Subcutaneous preadipocyte (primary cell): Measurements from ENCODE around the gene TNXB. TPM values are rescaled to one million over a fixed set of nuclear protein-coding genes. Genes with fewer than 3 reads are reported as not detected.

Experiments used
- small RNA-seq: library from RNA; depleted of rRNA; stranded (forward); fragments of <200 nt; gene quantifications from one replicate; pipeline ENCODE3, GENCODE V24; 2012
- total RNA-seq: library from RNA; depleted of rRNA; stranded (reverse); fragments of >200 nt; gene quantifications from 2 replicates; pipeline ENCODE4 v1.2.3, GENCODE V29; 2012

TNXB gene, protein sequence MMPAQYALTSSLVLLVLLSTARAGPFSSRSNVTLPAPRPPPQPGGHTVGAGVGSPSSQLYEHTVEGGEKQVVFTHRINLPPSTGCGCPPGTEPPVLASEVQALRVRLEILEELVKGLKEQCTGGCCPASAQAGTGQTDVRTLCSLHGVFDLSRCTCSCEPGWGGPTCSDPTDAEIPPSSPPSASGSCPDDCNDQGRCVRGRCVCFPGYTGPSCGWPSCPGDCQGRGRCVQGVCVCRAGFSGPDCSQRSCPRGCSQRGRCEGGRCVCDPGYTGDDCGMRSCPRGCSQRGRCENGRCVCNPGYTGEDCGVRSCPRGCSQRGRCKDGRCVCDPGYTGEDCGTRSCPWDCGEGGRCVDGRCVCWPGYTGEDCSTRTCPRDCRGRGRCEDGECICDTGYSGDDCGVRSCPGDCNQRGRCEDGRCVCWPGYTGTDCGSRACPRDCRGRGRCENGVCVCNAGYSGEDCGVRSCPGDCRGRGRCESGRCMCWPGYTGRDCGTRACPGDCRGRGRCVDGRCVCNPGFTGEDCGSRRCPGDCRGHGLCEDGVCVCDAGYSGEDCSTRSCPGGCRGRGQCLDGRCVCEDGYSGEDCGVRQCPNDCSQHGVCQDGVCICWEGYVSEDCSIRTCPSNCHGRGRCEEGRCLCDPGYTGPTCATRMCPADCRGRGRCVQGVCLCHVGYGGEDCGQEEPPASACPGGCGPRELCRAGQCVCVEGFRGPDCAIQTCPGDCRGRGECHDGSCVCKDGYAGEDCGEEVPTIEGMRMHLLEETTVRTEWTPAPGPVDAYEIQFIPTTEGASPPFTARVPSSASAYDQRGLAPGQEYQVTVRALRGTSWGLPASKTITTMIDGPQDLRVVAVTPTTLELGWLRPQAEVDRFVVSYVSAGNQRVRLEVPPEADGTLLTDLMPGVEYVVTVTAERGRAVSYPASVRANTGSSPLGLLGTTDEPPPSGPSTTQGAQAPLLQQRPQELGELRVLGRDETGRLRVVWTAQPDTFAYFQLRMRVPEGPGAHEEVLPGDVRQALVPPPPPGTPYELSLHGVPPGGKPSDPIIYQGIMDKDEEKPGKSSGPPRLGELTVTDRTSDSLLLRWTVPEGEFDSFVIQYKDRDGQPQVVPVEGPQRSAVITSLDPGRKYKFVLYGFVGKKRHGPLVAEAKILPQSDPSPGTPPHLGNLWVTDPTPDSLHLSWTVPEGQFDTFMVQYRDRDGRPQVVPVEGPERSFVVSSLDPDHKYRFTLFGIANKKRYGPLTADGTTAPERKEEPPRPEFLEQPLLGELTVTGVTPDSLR (N-terminal part only)
- total RNA-seq, result 99.6 and 179 TPM in 2 replicates

DNA sequence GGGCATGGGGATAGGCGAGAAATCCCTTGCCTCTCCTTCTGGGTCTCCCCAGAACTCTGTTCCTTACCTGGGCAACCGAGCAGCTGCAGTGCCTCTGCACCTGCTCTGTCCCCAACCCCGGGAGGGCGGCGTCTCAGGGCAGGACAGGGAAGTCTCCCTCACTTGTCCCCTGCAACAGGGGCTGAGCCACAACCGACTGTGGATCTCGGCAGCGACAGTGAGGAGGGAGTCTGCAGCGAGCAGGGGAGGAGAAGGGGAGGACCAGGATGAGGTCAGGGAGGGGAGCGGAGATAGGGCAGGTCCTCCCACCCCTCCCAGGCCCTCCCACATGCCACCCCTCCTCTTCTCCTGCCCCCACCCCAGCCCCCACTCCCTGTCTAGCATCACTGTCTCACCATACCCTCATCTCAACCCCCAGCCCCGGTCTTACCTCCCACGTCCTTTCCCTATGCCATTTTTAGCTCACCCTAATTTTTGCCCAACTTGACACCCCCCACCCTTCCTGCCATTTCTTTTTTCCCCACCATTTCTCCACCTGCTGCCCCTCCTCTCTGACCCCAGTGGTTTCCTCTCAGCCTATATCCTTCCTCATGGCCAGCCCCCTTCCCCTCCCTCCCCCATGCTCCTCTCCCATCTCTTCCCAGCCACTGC, at the start of gene TNXB:
TNXB (minus strand) TSS at position 225 of the 651 bp plus-strand sequence. CDS start 11,140 bp downstream, outside the sequence.

DNA sequence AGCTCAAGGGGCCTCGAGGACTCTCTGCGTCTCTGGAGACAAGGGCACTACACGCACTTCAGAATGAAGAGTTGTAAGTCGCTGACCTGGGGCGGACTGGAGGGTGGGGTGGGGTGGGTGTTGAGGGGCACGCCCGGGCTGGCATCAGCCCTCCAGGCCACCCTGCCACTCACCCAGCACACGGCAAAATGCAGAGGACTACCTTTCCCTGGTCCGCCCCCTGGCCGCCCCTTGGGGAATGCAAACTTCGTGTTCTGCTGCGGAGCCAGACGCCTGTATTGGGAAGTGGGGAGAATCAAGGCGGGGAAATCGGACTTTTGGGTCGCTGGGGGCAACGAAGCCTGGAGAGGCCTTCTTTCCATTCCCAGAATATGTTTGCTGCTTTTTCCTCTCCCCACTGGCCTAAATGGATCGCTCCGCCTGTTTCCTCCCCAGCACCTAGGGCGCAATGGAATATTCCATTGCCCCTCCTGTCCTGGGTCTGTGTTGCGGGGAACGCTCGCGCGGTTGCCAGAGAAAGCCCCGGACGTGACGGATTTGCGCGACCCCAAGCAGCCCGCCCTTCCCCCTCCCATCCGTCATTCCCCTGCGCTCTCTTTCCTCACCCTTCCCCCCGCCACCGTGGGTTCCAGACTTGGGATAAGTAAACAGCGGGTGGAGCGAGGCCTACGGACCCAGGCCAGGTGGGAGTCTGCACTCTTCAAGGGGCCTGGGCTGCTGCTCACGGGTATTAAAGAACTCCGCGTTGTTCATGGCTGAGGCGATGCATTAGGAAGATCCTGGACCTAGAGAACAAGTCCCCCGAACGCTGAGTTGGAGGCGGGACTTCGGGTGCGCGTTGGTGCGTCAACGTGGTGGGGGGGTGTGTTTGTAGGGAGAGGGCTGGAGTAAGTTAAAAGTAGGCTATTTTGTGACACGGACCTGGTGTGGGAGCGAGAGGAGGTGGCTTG, 44.7 kb upstream of the TNXB start, which contains the start of gene PPT2:
PPT2 (plus strand) TSS at position 578 of the 950 bp plus-strand sequence. CDS start 454 bp downstream, outside the sequence.

DNA sequence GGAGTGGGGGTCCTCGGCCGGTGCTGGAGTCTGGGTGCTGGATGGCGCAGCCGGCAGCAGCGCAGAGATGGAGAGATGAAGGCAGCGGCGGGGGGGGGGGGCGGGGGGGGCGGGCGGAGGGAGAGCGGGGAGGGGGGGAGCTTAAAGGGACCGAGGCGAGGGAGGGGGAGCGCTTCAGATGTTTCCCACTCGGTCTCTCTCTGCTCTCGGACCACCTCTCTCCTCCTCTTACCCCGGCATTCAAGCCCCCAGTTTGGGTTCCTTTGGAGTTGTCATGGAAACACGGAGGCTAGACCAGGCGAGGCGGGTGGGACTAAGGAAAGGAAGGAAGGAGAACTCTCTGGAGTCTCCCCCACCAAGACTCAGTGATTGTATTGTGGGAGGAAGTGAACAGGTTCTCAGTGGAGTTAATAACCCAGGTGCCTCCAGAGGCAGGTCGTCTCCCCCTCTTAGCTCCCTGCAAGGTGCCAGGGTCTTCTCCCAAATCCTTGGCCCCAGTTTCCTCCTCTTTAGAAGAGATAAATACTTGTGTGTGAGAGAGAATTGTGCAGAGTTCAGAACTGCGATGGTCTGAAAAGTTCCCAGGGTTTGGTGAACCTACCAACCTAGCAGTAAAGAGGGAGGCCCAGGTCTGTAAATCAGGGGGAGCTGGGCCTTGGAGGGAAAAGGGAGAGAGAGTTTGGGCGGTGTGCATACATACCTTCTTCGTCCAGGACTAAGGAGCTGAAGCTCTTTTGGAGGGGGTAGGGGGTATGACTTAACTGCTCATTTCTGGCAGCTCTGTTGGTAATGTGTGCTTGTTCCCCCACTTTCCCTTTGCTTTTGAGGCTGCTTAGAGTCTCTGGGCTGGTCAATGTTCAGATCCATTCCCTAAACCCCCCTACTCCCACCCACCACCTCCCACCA, 43.0 kb upstream of the TNXB start, which contains the start of gene PRRT1:
PRRT1 (minus strand) TSS at position 77 of the 906 bp plus-strand sequence. CDS start 112 bp downstream, outside the sequence.

DNA sequence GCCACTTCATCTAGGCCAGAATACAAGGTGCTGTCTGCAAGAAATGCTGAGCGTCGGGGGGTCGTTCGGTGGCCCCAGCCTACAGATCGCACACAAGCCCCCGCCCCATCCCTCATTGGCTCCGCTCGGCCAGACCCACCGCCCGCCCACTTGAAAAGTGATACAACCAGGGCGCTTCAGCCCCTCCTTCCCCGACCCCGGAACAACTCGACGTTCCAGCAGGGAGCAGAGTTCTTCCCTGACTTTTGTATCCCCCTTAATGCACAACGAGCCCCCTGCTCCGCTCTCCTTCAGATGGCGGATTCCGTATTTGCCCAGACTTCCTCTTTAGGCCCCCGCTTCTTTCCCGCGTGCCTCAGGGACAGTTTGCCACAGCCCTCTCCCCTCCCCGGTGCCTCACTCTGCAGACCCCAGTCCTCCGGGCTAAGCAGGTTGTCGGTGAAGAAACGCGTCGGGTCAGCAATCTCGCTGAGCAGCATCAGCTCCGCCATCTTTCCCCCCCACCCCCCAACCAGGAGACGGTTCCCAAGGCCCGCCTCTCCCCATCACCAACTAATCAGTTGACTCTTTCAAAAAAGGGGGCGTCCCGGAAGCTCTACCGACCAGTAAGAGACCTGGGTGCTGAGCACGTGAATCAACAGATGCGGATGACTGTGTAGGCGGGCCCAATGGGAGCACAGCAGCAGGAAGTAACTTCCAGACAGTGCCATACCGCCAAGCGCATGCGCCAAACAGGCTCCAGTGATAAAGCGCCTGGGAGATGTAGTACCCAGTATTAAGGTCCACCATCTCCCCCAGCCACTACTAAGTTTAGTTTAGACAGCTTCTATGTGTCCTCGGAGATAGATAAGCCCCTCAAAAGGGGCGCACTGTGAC, 18.8 kb upstream of the TNXB start, which contains the start of gene ATF6B:
ATF6B (minus strand) TSS at position 530 of the 876 bp plus-strand sequence; CDS start at position 491, 39 bp downstream.

DNA sequence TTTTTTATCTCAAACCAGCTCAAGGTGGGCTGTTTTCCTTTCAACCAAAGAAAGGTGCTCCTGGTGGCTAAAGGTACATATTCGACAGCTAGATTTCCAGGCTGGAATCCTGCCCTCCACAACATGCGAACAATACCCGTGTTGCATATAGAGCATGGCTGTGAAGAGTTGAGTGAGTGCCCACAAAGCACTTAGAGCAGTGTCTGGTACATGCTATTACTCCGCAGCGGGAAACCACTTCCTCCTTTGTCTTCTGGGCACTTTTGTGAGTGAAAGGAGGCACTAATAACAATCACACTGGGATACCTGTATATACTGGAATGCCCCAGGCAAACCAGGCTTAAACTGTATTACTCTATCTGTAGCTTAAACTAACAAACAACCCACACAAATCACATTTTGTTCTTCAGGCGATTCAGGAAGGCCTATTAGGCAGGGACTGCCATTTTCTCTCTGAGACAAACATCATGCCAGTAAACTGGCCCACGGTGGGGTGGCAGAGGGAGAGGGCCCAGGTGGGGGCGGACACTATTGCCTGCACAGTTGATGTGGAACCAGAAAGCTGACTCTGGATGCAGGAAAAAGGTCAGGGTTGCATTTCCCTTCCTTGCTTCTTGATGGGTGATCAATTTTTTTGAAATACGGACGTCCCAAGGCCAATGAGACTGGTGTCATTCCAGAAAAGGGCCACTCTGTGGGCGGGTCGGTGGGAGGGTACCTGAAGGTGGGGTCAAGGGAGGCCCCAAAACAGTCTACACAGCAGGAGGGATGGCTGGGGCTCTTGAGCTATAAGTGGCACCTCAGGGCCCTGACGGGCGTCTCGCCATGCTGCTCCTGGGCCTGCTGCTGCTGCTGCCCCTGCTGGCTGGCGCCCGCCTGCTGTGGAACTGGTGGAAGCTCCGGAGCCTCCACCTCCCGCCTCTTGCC, 71.3 kb downstream of the TNXB start, which contains the start of gene CYP21A2:
CYP21A2 (plus strand) TSS at position 818 of the 927 bp plus-strand sequence; CDS start at position 826, 8 bp downstream.

DNA sequence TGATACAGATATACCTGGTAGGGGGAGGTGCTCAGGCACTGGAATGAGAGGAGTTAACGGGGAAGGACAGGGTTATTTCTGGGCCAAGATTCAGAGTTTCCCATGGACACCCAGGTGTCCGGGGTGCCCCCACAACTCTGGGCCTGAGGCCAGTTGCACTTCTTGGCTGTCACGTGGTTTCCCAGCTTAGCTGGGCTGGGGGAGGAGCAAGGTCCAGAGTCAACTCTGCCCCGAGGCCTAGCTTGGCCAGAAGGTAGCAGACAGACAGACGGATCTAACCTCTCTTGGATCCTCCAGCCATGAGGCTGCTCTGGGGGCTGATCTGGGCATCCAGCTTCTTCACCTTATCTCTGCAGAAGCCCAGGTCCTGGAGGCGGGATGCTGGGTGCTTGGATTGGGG, 94.6 kb downstream of the TNXB start, which contains the start of gene C4B:
C4B (plus strand) TSS at position 249 of the 400 bp plus-strand sequence; CDS start at position 300, 51 bp downstream.

Small RNA genes within 50 kb of the gene (small RNA-seq; reads per million reads assigned to genes)
- gene RNA5SP206, result not detected

Other genes starting within 250 kb of the TNXB start
- 55.9 and 56.1 TPM in 2 replicates for gene NEU1, start 246.5 kb downstream of the TNXB start, total RNA-seq
- gene SLC44A4, start 230.3 kb downstream of the TNXB start, total RNA-seq, result not detected in 2 replicates
- 43.4 and 50.4 TPM in 2 replicates for gene EHMT2, start 211.6 kb downstream of the TNXB start, total RNA-seq
- 1.5 and 1.8 TPM in 2 replicates for gene ZBTB12, start 207.3 kb downstream of the TNXB start, total RNA-seq
- 0.59 and 2.9 TPM in 2 replicates for gene C2, start 181.6 kb downstream of the TNXB start, total RNA-seq
- 6.3 and 10.7 TPM in 2 replicates for gene CFB, start 163.2 kb downstream of the TNXB start, total RNA-seq
- gene NELFE, start 150.4 kb downstream of the TNXB start, total RNA-seq, result 97.9 and 114 TPM in 2 replicates
- gene SKIC2, start 150.2 kb downstream of the TNXB start, total RNA-seq, result 55.5 and 55.7 TPM in 2 replicates
- 13.5 and 15.1 TPM in 2 replicates for gene DXO, start 137.2 kb downstream of the TNXB start, total RNA-seq
- gene C4A, start 127.3 kb downstream of the TNXB start, total RNA-seq, result 1.4 and 2.6 TPM in 2 replicates
- 1.4 and 1.5 TPM in 2 replicates for gene C4B, start 94.5 kb downstream of the TNXB start, total RNA-seq
- under 0.01 TPM in 1 of 2 replicates, not detected in the other for gene CYP21A2, start 70.9 kb downstream of the TNXB start, total RNA-seq
- gene ATF6B, start 18.9 kb upstream of the TNXB start, total RNA-seq, result 19.5 and 23.3 TPM in 2 replicates
- gene FKBPL, start 20.9 kb upstream of the TNXB start, total RNA-seq, result 6.6 and 7.3 TPM in 2 replicates
- under 0.01 and 0.20 TPM in 2 replicates for gene PRRT1, start 42.6 kb upstream of the TNXB start, total RNA-seq
- gene PPT2, start 44.8 kb upstream of the TNXB start, total RNA-seq, result 9.6 and 10.6 TPM in 2 replicates
- 0.73 and 1.4 TPM in 2 replicates for gene EGFL8, start 55.3 kb upstream of the TNXB start, total RNA-seq
- gene AGPAT1, start 66.7 kb upstream of the TNXB start, total RNA-seq, result 26.5 and 29.1 TPM in 2 replicates
- 15.1 and 18.8 TPM in 2 replicates for gene RNF5, start 69.1 kb upstream of the TNXB start, total RNA-seq
- 0.20 and 1.1 TPM in 2 replicates for gene AGER, start 74.9 kb upstream of the TNXB start, total RNA-seq
- gene PBX2, start 80.9 kb upstream of the TNXB start, total RNA-seq, result 21.3 and 28.7 TPM in 2 replicates
- 1.1 and 1.4 TPM in 2 replicates for gene GPSM3, start 83.3 kb upstream of the TNXB start, total RNA-seq
- gene NOTCH4, start 114.7 kb upstream of the TNXB start, total RNA-seq, result 0.59 and 0.73 TPM in 2 replicates